ENCODE measurements around the gene CDK14. TPM values are rescaled to one million over a fixed set of nuclear protein-coding genes. Genes with fewer than 3 reads are reported as not detected.

Gene CDK14
- total and polyA plus RNA-seq, 10 of the 15 experiments (the other 5 are each of a cell fraction or from before 2014, with no cell fraction given): 6.5 to 61.3 (median 24.2) TPM

- Histone ChIP-seq H3K9ac (ENCODE audit: control insufficient read depth, insufficient read depth, low read length) (no peak overlapping the region), H2AFZ (ENCODE audit: control insufficient read depth, low read depth, low read length) (no peak overlapping the region), H3K4me1 (ENCODE audit: control insufficient read depth, insufficient read depth, low read length) (peaks cover 6% of the 10 kb centered on the region; the same call in 1 of the 2 replicates), H3K9me3 (replicated peaks; ENCODE audit: control insufficient read depth, insufficient read depth, low read length) (no peaks in the 10 kb centered on the region), H3K4me3 (no peak overlapping the region), H3K27me3 (replicated peaks in 1 of 2; ENCODE audit: control insufficient read depth in 2 of 2, insufficient read depth in 2 of 2, low read length in 1 of 2) (no peaks in the 10 kb centered on the region), H3K4me2 (ENCODE audit: control insufficient read depth, insufficient read depth) (peak overlapping the region; percentile 22; the same call in 1 of the 2 replicates), H4K20me1 (ENCODE audit: control insufficient read depth, insufficient read depth) (no peaks in the 10 kb centered on the region), H3K36me3 (ENCODE audit: control insufficient read depth in 2 of 2, insufficient read depth in 2 of 2, low read length in 1 of 2) (no peaks in the 10 kb centered on the region), H3K79me2 (ENCODE audit: control insufficient read depth, insufficient read depth, low read length) (no peaks in the 10 kb centered on the region; the same call in 1 of the 2 replicates), H3K27ac (ENCODE audit: control insufficient read depth, insufficient read depth) (no peak overlapping the region)
- ChIA-PET SMC1A (ENCODE audit: uncharacterized antibody, unreplicated experiment) (no interaction called here), CTCF (interaction anchor here (1.4 kb wide), 1 partner anchor 214 kb away, joined by 6 read pairs; no protein-coding TSS in a partner anchor), POLR2A (no interaction called here), RAD21 (ENCODE audit: unreplicated experiment) (no interaction called here)
- in situ Hi-C loops (cut with MboI) (no loop called here), intact Hi-C loops (cut with micrococcal nuclease; ENCODE audit: unreplicated experiment) (no loop called here)
- no peak for FAIRE-seq
- WGBS (ENCODE audit: insufficient coverage, insufficient replicate concordance, low lambda C conversion rate, missing lambda C conversion rate): 0% methylated on average over 1 of the region's 1 CpG
- TF ChIP-seq, protein P1, sequence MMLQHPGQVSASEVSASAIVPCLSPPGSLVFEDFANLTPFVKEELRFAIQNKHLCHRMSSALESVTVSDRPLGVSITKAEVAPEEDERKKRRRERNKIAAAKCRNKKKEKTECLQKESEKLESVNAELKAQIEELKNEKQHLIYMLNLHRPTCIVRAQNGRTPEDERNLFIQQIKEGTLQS (IDR thresholded peaks at IDR 0.05; ENCODE audit: borderline replicate concordance, extremely low read depth, low read depth, low read length): no peak
- TF ChIP-seq, protein P2, sequence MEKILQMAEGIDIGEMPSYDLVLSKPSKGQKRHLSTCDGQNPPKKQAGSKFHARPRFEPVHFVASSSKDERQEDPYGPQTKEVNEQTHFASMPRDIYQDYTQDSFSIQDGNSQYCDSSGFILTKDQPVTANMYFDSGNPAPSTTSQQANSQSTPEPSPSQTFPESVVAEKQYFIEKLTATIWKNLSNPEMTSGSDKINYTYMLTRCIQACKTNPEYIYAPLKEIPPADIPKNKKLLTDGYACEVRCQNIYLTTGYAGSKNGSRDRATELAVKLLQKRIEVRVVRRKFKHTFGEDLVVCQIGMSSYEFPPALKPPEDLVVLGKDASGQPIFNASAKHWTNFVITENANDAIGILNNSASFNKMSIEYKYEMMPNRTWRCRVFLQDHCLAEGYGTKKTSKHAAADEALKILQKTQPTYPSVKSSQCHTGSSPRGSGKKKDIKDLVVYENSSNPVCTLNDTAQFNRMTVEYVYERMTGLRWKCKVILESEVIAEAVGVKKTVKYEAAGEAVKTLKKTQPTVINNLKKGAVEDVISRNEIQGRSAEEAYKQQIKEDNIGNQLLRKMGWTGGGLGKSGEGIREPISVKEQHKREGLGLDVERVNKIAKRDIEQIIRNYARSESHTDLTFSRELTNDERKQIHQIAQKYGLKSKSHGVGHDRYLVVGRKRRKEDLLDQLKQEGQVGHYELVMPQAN (conservative IDR thresholded peaks at IDR 0.05): no peak
- TF ChIP-seq BCL11A (IDR thresholded peaks at IDR 0.05; ENCODE audit: low read depth, low read length): no peak
- TF ChIP-seq SMAD5 (IDR thresholded peaks at IDR 0.05; ENCODE audit: low read depth): no peak
- TF ChIP-seq SUPT20H (IDR thresholded peaks at IDR 0.05; ENCODE audit: borderline replicate concordance, control insufficient read depth, low read depth, low read length): no peak
- no peak for TF ChIP-seq YY1 (IDR thresholded peaks at IDR 0.05; ENCODE audit: low read depth, low read length)
- TF ChIP-seq MTA2 (IDR thresholded peaks at IDR 0.05; ENCODE audit: low read depth): no peak
- TF ChIP-seq SRF (IDR thresholded peaks at IDR 0.05; ENCODE audit: low read depth in 2 of 2, low read length in 2 of 2): no peak
- no peak for TF ChIP-seq SREBF1 (IDR thresholded peaks at IDR 0.05; ENCODE audit: low read length)
- no peak for TF ChIP-seq NRF1 (conservative IDR thresholded peaks at IDR 0.05; ENCODE audit: low read depth, low read length)
- no peak for TF ChIP-seq JUNB (IDR thresholded peaks at IDR 0.05)
- no peak for TF ChIP-seq PAX8 (IDR thresholded peaks at IDR 0.05)
- BruUV-seq (replicated peaks): no TSS peak
- DNase-seq (ENCODE audit: low read depth, low spot score): no peak
- ATAC-seq: peak; percentile 57
Measured at GRCh38 chr7:90669492-90669891, 73.4 kb downstream of the CDK14 start.

All from GM12878 (cell line).